GM21717 (cell line): Measurements from ENCODE around the gene RDH12.
"Not testable (repeated sequence)": the region's sequence is repeated elsewhere in the genome, so short reads cannot be mapped to it uniquely, and the experiment has no call there.

Experiments
- ATAC-seq: cut with Tn5 transposase; IDR thresholded peaks from one replicate; pipeline ENCODE4 v1.9.1; 2021; ENCODE audit warnings: mild to moderate bottlenecking, moderate library complexity; ENCODE audit not compliant: unreplicated experiment

The RDH12 gene

GRCh38 chr14:67701492-67701891, at the start of gene RDH12:
TSS of gene RDH12 (plus strand) at chr14:67701886. CDS start at chr14:67722643, 20,757 bp downstream.
- not testable (repeated sequence) for ATAC-seq

- no peak for ATAC-seq
Measured at GRCh38 chr14:67652189-67652588, 49.5 kb upstream of the RDH12 start.

GRCh38 chr14:67653651-67654280, 47.9 kb upstream of the RDH12 start:
- ATAC-seq = no peak

DNA sequence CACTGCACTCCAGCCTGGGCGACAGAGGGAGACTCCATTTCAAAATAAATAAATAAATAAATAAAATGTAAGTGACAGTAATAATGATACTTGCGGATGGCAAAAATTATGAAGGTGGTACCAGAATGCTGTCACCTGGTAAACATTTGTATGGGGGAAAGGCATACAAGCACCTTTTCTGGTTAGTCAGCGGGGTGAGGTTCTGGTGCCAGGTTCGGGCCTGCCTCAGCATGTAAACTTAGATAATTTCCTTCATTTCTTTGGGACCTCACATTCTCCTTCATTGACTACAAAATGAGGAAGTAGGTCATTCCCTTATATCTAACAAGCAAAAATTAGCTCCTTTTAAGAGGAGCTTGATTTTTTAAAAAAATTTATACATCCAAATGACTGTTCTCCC, 38.1 kb upstream of the RDH12 start:
- ATAC-seq = no peak

GRCh38 chr14:67665868-67666267, 35.8 kb upstream of the RDH12 start:
- ATAC-seq = no peak

- ATAC-seq = no peak
Measured at GRCh38 chr14:67666750-67667449, 34.8 kb upstream of the RDH12 start.

GRCh38 chr14:67668559-67668958, 33.1 kb upstream of the RDH12 start:
- no peak for ATAC-seq

DNA sequence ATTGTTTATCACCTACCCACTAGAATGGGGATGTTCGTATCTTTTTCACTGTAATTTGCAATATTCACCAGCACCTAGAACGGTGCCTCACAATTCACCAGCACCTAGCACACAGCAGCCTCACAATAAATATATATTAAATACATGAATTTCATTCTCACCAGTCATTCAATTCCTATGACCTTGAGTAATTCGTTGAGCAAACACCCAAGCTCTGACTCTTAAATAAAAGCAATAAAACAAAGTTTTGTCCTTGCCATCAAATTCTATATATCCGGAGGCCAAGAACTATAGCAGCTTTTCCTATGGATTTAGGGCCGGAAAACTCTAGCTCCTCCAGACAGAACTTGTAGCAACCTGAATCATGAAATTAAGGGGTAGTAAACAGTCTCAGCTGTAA, 28.2 kb upstream of the RDH12 start:
- no peak for ATAC-seq

DNA sequence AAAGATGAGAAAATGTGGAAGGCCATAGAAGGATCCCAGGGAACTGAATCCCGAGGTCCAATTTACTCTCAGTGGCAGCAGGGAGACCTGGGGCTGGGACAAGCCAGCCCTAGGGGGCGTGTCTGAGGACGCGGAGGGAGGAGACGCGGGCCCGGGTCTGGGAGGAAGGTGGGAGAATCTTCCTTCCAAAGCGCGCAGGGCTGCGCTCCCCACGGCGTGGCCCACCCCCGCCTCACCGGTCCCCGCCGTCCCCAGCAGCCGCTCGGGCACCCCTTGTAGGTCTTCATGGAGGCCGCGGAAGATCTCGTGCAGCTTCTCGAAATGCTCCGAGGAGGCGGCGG, 27.6 kb upstream of the RDH12 start:
- ATAC-seq = peak; percentile 46

DNA sequence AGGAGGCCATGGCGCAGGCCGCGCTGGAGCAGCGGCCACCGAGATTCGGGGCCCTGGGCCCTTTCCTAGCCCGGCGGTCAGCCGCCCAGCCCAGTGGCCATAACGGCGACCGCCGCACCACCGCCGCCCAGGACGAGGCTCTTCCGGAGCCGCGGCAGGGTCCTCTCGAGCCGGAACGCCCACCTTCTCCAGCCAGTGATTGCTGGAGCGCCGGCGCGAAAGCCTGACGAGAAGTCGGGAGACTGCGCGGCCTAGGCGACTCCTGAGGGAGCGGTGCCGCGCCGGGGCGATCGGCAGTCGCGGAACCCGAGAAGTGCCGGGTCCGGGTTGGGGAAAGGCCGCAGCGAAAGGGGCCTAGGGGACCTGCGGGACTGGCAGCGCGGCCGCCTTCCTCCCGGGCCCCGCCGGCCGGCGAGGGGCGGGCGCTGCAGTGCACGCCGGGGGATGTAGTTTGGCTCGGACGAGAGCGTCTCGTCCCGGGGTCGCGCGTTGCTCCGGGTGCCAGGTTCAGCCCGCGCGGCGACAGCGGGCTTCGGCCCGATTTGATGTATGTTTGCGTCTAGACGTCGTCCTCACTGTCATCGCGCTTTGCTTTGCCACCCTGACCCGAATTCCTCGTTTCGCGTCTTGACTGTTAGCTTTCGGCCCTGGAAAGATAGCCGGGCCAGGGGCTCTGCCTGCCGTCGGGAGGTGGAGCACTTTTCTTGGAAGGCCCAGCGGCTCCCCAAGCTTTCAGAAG, 27.0 kb upstream of the RDH12 start, which contains the start of gene VTI1B:
Gene VTI1B (minus strand): TSS at position 153 of the 739 bp plus-strand sequence. CDS start 143 bp downstream, at position 10.
- ATAC-seq = peak; percentile 81

GRCh38 chr14:67675219-67675582, 26.5 kb upstream of the RDH12 start:
- no peak for ATAC-seq

DNA sequence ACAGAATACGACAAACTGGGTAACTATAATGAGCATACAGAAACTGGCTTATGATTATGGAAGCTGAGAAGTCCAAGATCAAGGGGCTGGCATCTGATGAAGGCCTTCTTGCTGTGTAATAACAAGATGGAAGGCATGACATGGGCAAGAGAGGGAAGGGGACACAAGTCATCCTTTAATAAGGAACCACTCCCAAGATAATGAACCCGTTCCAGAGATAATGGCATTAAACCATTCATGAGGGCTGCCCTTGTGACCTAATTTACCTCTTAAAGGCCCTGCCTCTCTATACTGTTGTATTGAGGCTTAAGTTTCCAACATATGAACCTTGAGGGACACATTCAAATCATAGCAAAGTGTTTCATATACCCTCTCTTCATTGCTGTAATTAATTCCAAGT, 22.7 kb upstream of the RDH12 start:
- ATAC-seq = no peak

DNA sequence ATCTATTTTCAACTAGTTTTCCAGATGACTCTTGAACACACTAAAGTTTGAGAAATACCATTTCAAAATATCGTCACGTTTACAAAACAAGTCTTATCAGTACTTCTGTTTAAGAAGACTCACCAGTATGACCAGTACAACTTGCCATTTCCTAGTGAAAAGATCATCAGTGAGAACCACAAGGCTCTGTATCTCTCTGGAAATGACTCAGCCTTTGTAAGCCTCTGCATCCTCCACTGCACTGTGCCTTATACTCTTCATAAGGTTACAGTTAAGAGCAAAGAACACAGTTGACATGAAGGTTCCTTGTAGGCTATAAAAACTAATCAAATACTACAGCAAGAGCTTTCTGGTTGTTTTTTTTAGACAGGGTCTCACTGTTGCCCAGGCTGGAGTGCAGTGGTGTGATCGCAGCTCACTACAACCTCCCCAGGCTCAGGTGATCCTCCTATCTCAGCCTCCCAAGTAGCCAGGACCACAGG, 21.5 kb upstream of the RDH12 start:
- ATAC-seq = peak; percentile 90

DNA sequence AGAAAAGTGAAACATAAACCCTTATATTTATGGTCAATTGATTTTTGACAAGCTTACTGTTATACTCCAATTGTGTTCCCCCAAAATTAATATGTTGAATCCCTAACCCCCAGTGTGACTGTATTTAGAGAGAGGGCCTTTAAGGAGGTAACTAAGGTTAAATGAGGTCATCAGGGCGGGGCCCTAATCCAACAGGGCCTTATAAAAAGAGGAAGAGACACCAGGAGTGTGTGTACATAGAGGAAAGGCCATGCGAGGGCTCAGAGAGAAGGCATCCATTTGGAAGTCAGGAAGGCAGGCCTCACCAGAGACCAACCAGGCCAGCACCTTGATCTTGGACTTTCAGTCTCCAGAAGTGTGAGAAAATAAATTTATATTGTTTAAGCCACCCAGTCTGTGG, 20.7 kb upstream of the RDH12 start:
- ATAC-seq = no peak

DNA sequence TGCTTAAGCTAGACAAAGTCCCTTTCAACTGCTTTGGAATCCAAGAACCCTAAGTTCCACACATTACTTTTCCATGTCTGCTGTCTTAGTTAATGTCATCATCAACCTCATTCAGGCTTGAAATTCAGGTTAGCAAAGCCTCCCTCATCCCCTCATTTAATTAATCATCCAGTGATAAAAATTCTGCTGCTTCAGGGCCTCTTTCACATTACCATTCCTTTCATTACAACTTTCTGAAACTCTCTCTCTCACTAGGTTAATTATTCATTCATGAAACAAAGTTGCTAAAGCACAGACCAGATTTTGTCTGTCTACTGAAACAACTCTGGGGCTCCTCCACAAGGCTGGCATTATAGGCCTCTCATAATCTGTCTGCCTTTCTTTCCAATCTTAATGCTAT, 17.8 kb upstream of the RDH12 start:
- no peak for ATAC-seq

DNA sequence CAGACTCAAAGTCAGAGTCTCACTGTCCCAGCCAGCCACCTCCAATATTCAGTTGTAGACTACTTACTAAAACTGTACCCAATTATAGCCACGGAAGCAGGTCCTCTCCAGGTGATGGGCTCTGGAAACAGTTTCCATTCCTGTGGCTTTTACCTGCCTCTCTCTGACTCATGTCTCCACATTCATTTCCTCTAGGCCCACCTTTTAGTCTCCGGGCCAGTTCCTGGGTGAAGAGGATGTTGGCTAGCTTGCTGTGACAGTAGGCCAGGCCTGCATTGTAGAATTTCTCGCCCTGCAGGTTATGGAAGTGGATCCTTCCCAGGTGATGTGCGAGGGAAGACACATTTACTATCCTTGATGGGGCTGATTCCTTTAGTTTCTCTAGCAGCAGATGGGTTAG, 11.7 kb upstream of the RDH12 start:
- no peak for ATAC-seq

DNA sequence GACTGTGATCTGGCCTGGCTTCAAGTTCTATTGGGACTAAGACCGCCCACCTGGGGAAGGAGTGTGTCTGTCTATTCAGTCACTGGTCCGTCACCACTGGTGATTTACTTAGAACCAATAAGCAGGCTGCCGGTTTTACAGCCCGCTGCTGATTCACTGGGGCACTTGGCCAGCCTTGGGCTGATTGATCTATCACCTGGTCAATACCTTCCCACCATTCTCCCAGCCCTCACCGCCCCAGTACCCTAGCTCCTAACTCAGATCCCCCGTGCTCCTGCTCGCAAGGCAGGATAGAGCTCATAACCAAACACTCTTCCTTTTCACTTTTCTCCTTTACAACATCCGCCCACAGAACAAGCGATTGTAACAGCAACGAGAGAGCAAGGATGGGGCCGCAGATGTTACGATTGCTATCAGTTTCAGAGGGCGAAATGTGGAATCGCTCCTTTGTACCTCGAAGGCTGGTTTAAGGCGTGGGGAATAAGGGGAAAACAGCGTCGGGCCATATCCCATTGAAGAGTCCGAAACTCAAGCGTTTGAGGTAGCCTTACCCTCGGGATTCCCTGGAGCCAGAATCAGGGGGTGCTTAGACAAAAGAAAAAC, 6.8 kb upstream of the RDH12 start:
- ATAC-seq = peak; percentile 92

GRCh38 chr14:67695394-67695949, 6.2 kb upstream of the RDH12 start, which contains the start of gene RDH11:
TSS of gene RDH11 (minus strand) at chr14:67695764. CDS start at chr14:67695703, 61 bp downstream.
- ATAC-seq = peak; percentile 71

GRCh38 chr14:67697006-67697405, 4.7 kb upstream of the RDH12 start:
- no peak for ATAC-seq

DNA sequence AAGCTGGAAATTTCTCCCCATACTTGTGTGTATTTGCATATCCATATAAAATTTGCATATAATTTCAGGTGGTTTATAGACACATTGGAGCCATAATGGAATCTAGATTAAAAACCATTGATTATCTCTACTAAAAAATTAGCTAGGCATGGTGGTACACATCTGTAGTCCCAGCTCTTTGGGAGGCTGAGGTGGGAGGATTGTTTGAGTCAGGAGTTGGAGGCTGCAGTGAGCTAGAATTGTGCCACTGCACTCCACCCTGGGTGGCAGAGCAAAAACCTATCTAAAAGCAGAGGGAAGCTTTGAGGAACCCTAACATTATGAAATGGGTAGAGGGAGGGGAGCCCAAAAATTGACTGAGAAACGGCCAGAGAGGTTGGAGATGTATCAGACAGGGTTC, 3.5 kb upstream of the RDH12 start:
- no peak for ATAC-seq

- ATAC-seq = no peak
Measured at GRCh38 chr14:67703997-67704396, 2.3 kb downstream of the RDH12 start.
